RWPE1 (cell line): ENCODE measurements around the gene TBXT.
"Not testable (repeated sequence)": the region's sequence is repeated elsewhere in the genome, so short reads cannot be mapped to it uniquely, and the experiment has no call there.

Source experiments
- CTCF ChIA-PET: fragments of 350-600 bp; sonication (Branson Sonifier 250); formaldehyde crosslinking; extraction: SDS; loops from one replicate; lab custom pipeline; 2021; lab: Yijun Ruan, JAX
- POLR2A ChIA-PET: fragments of 400-600 bp; formaldehyde crosslinking; extraction: SDS; loops from one replicate; lab custom pipeline; 2020; ENCODE audit warnings: antibody characterized with exemption; ENCODE audit not compliant: low non-redundant PET; lab: Yijun Ruan, JAX
- DNase-seq: peaks from one replicate; pipeline ENCODE4 v3.0.0; 2012; ENCODE audit warnings: low spot score
- H3K27ac ChIP-seq: fragments of 450-650 bp; 2 replicates; pipeline ENCODE4 v1.5.1; 2017
- TF ChIP-seq, protein P1 (sequence below): fragments of 450-650 bp; conservative IDR thresholded peaks from 2 replicates; pipeline ENCODE4 v1.5.1; 2017; ENCODE audit warnings: low read depth, mild to moderate bottlenecking

Gene TBXT

DNA sequence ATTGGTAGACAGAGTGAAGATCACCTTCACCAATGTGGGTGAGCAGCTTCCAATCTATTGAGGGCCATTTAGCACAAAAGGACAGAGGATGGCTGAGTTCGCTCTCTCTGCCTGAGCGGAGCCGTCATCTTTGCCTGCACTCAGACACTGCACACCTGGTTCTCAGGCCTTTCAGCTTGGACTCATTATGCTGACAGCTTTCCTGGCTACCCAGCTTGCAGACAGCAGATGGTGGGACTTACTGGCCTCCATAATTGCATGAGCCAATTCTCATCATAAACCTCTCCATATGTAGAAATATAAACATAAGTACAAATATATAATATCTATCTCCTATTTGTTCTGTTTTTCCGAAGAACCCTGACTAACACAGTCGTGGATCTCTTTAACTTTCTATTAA, 13.7 kb downstream of the TBXT start:
- TF ChIP-seq, protein P1, sequence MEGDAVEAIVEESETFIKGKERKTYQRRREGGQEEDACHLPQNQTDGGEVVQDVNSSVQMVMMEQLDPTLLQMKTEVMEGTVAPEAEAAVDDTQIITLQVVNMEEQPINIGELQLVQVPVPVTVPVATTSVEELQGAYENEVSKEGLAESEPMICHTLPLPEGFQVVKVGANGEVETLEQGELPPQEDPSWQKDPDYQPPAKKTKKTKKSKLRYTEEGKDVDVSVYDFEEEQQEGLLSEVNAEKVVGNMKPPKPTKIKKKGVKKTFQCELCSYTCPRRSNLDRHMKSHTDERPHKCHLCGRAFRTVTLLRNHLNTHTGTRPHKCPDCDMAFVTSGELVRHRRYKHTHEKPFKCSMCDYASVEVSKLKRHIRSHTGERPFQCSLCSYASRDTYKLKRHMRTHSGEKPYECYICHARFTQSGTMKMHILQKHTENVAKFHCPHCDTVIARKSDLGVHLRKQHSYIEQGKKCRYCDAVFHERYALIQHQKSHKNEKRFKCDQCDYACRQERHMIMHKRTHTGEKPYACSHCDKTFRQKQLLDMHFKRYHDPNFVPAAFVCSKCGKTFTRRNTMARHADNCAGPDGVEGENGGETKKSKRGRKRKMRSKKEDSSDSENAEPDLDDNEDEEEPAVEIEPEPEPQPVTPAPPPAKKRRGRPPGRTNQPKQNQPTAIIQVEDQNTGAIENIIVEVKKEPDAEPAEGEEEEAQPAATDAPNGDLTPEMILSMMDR = no peak
- H3K27ac ChIP-seq = no peak overlapping the region
- ChIA-PET CTCF (no interaction called here), POLR2A (no interaction called here)
- no peak for DNase-seq

DNA sequence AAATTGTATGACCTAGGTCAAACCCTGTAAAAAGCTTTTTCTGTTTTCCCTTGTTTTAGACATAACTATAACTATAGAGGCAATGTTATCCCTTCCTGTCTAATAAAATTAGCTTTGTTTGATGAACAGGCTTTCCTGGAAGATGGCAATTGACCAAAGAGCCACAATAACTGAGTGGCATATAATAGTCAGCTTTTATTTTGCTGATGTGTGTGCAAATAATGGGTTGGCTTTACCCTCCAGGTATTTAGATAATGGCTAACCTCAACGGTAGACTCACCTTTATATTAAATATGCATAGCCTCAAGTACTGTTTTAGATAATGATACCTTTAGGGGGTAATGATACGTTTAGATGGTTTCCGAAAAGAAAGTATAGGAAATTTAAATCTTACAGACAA, 15.0 kb downstream of the TBXT start:
- POLR2A ChIA-PET = no interaction called here
- TF ChIP-seq, protein P1 = no peak
- DNase-seq = no peak
- no peak overlapping the region for H3K27ac ChIP-seq
- CTCF ChIA-PET = interaction anchor here (0.9 kb wide), 1 partner anchor 268 kb away, joined by 3 read pairs; no protein-coding TSS in a partner anchor

DNA sequence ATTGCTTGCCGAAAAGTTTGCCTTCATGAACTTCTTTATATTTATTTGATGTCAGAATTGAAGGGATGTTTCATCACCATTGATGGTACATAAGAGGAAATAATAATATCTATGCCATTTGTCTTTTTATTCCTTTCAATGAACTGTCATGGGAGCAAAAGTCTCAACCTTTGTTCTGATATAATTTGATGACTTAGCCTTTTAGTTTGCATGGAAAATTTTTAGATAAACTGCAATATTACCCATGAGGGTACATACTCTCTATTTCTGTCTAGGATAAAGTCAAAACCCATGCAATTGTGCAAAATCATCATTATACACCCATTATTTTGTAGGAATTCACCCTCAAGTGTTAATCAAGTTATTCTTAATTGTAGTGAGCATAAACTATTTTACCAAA, 15.9 kb downstream of the TBXT start:
- ChIA-PET CTCF (no interaction called here), POLR2A (no interaction called here)
- no peak overlapping the region for H3K27ac ChIP-seq
- TF ChIP-seq, protein P1 = no peak
- no peak for DNase-seq

DNA sequence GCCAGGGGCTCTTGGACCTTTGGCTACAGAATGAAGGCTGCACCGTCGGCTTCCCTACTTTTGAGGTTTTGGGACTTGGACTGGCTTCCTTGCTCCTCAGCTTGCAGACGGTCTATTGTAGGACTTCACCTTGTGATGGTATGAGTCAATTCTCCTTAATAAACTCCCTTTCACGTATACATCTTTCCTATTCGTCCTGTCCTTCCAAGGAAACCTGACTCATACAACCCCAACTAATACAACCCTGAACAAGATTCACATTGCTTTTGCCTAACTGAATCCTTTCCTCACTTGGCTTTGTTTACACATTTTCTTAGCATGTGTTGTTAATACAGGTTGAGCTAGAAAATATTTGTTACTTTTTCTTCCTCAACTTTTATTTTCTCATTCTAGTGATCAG, 21.9 kb downstream of the TBXT start:
- no peak overlapping the region for H3K27ac ChIP-seq
- TF ChIP-seq, protein P1 = no peak
- peak; percentile 35 for DNase-seq
- POLR2A ChIA-PET = no interaction called here
- CTCF ChIA-PET = no interaction called here

DNA sequence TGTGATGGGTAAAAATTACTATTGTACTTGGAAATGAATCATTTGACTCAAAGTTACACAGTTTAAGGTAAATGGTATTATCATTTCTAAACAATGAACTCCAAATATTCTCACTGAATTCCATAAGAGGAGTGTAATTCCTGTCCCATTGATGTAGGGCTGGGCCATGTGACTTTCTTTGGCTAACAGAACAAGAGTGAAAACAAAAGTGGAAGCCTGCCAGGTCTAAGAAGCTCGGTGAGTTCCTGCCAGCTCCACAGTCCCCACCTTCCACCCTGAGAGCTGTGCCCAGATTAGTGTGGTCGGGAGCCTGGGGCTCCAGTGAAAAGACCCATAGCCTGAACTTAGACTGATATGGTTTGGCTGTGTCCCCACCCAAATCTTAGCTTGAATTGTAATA, 24.6 kb downstream of the TBXT start:
- ChIA-PET CTCF (no interaction called here), POLR2A (no interaction called here)
- no peak overlapping the region for H3K27ac ChIP-seq
- no peak for DNase-seq
- TF ChIP-seq, protein P1 = no peak

DNA sequence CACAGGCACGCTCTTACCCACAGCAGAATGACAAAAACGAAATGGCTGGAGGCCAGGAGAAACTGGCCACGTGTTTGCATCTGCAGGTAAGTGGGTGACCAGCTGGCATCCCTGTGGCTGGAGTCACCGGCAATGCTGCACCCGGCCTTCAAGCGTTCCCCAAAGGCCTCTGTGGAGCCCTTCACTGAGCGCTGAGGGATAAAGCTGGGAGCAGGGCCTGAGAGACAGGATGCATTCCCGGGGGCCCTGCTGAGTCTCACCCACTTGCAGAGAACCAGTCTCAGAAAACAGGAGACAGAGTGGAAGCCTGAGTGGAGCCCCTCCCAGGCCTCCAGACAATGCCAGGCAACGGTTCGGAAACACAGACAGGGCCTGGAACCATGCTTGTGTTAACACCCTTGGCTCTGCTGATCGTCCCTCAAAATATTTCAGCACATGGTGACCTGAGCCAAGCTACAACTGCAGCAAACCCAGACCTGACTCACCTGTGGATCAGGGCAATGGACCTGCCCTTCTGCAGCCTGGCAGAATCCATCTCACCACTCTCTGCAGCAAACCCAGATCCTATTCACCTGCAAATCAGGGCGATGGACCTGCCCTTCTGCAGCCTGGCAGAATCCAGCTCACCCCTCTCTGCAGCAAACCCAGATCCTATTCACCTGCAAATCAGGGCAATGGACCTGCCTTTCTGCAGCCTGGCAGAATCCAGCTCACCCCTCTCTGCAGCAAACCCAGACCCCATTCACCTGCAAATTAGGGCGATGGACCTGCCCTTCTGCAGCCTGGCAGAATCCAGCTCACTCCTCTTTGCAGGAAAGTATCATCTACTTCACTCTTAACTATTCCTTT, 39.8 kb downstream of the TBXT start:
- ChIA-PET POLR2A (no interaction called here), CTCF (interaction anchor here (0.6 to 0.9 kb wide), 2 partner anchors 15 to 198 kb away, joined by 3 read pairs; no protein-coding TSS in a partner anchor)
- DNase-seq = no peak
- TF ChIP-seq, protein P1 = no peak
- no peak overlapping the region for H3K27ac ChIP-seq

DNA sequence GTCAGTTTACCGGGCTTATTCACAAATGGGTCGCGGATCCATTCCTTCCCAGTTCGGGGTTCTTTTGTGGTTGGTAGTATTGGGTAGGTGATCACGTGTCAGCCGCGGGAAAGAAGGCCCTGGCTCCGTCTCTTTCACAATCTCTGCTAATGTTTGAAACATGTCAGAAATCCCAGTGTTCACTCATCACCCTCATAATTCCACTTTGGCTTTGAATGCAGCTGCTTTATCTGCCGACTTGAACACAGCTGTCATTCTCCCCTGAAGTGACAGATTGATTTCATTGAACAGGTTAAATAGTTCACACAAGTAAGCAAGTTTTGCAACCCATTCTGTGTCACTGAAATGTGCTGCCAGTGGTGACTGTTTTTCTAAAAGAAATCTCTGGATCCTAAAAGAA, 44.5 kb downstream of the TBXT start:
- H3K27ac ChIP-seq, DNase-seq, CTCF ChIA-PET, POLR2A ChIA-PET: not testable (repeated sequence)
